ENCODE measurements around the gene CBX2. TPM values are rescaled to one million over a fixed set of nuclear protein-coding genes. Genes with fewer than 3 reads are reported as not detected.

The CBX2 gene
- total RNA-seq, 4 donors from 2014 or later = 2.4 to 5.9 (median 4.5) TPM

- Histone ChIP-seq H3K27me3 (peaks cover 21 to 94% of the 10 kb centered on the region in 2 donors), H3K4me1 (peaks cover 0 to 71% (median 48%) of the 10 kb centered on the region in 4 donors), H3K9me3 (no peaks in the 10 kb centered on the region), H3K4me3 (no peak overlapping the region), H3K27ac (no peak overlapping the region), H3K36me3 (no peaks in the 10 kb centered on the region)
- TF ChIP-seq EP300 (IDR thresholded peaks at IDR 0.05) (peak in 1 of 2 donors; percentile 14), CTCF (IDR thresholded peaks at IDR 0.05) (peak; percentile 29 to 64 (median 51)), POLR2A (IDR thresholded peaks at IDR 0.05) (no peak)
- 2% methylated on average over 37 to 58 of the region's 66 CpGs for WGBS, 2 donors
- no peak for DNase-seq (ENCODE audit: low spot score in 2 of 2)
Measured at GRCh38 chr17:79811011-79811867, 33.3 kb downstream of the CBX2 start.

GRCh38 chr17:79811868-79812352, 34.0 kb downstream of the CBX2 start:
- no peaks in the 10 kb centered on the region for H3K36me3 ChIP-seq
- no peak overlapping the region for H3K27ac ChIP-seq
- TF ChIP-seq EP300 (IDR thresholded peaks at IDR 0.05) (no peak), POLR2A (IDR thresholded peaks at IDR 0.05) (no peak), CTCF (IDR thresholded peaks at IDR 0.05) (no peak)
- no peaks in the 10 kb centered on the region for H3K9me3 ChIP-seq
- 7 to 11% methylated on average over 20 of the region's 20 CpGs for WGBS, 2 donors
- DNase-seq (ENCODE audit: low spot score in 2 of 2) = no peak
- H3K4me1 ChIP-seq = peaks cover 0 to 71% (median 48%) of the 10 kb centered on the region in 4 donors
- no peak overlapping the region for H3K4me3 ChIP-seq
- peaks cover 21 to 94% of the 10 kb centered on the region in 2 donors for H3K27me3 ChIP-seq

GRCh38 chr17:79812353-79813258, 34.7 kb downstream of the CBX2 start:
- DNase-seq (ENCODE audit: low spot score in 2 of 2) = no peak
- Histone ChIP-seq H3K9me3 (no peaks in the 10 kb centered on the region), H3K36me3 (no peaks in the 10 kb centered on the region), H3K4me3 (peak overlapping the region in 2 of 4 donors; percentile 10 to 39), H3K27ac (no peak overlapping the region), H3K4me1 (peaks cover 0 to 71% (median 48%) of the 10 kb centered on the region in 4 donors), H3K27me3 (peaks cover 21 to 94% of the 10 kb centered on the region in 2 donors)
- WGBS, 2 donors = 5 to 7% methylated on average over 45 to 67 of the region's 72 CpGs
- TF ChIP-seq EP300 (IDR thresholded peaks at IDR 0.05) (peak in 1 of 2 donors; percentile 58), POLR2A (IDR thresholded peaks at IDR 0.05) (no peak)

GRCh38 chr17:79813297-79814126, 35.6 kb downstream of the CBX2 start:
- H3K4me1 ChIP-seq = peaks cover 0 to 71% (median 48%) of the 10 kb centered on the region in 4 donors
- no peaks in the 10 kb centered on the region for H3K9me3 ChIP-seq
- WGBS, 2 donors = 4 to 13% methylated on average over 6 to 26 of the region's 89 CpGs
- TF ChIP-seq CTCF (IDR thresholded peaks at IDR 0.05) (no peak), POLR2A (IDR thresholded peaks at IDR 0.05) (no peak)
- no peak overlapping the region for H3K27ac ChIP-seq
- peak overlapping the region in 1 of 4 donors; percentile 39 for H3K4me3 ChIP-seq
- H3K27me3 ChIP-seq = peaks cover 21 to 90% of the 10 kb centered on the region in 2 donors
- no peaks in the 10 kb centered on the region for H3K36me3 ChIP-seq
- DNase-seq (ENCODE audit: low spot score in 2 of 2) = no peak
